ENCODE data around the gene MYOCOS. TPM values are rescaled to one million over a fixed set of nuclear protein-coding genes. Genes with fewer than 3 reads are reported as not detected.

The MYOCOS gene
- total RNA-seq, 1 donor from 2014 or later: not detected

DNA sequence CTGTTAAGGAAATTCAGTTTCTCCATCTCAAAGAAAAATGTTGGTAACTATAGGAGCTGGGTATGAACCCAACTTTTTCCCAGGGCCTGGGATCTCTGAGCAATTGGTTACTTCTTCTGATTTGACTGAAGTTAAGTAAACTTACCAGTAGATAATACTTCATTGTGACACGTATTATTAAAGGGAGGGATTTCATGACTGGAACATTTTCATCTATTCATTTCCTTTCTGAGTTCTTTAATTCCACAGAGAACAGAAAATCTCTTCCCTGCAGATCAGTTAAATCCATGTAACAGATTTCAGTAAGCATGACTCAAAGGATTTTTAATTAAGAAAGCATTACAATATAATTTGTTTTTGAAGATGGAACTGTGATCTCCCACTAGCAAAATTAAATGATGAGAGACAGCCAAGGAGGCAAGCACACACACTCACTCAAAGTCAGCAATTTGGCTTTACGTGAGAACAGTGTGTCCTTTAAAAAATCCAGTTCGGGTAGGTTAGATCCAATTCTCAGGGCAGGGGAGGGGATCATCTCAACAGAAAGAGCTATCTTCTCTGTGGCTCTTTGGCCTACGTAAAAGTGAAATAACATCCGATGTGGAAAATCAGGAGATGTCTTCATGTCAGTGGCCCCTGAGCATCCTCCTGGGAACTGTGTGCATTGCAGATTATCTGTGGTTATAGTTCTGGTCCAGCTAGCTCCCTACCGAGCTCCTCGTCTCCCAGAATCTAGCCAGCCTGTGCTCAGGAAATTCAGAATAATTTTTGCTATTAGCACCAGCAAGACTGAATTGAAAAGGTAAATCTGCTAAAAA lies 41.2 kb downstream of the MYOCOS start:
- no peak for DNase-seq

DNA sequence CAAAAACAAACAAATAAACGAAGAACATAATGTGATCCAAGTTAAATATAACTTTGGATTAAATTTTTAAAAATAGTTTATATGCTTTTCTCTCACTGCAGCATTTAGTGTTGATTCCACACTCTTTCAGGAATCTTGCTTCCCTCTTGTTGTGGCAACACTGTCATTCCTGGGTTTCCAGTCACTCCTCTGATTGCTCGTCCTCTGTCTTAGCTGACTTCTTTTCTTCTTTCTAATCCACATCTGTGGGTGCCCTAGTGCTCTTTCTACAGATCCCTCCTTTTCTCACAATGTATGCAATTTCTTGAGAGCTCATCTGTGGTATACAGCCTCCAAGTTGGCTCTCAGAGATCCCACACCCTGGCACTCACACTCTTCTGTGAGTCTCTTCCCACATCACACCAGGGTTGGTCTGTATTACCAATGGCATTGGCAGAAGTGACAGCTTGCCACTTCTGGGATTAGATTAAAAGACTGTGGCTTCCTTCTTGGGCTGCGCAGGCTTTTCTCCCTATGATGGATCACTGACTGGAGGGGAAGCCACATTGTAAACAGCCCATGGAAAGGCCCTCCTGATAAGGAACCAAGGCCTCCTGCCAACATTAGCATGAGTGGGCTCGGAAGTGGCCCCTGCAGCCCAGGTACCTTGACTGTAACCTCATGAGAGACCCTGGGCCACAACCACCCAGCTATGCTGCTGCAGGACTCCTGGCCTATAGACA lies 42.0 kb downstream of the MYOCOS start:
- DNase-seq: no peak

DNA sequence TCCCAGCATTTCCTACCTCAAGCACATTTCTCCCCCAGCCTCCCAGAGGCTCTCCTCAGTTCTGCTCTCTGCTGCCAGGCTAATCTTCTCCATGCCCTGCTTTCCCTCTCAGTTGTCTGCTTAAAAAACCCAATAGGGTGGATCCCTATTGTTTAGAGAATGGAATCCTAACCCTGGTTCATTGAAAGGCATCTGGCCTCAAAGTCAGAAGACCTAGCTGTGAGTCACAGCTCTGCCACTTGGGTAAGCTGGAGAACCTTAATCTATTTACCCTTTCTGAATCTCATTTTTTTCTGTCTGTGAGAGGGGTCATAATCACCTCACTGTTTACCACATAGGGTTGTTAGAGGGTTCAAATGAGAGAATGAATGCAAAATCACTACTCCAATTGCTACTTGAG lies 42.9 kb downstream of the MYOCOS start:
- no peak for DNase-seq

- no peak for DNase-seq
These were observed 44.2 kb downstream of the MYOCOS start for GRCh38 chr1:171666114-171666769.

GRCh38 chr1:171668372-171668771 lies 46.3 kb downstream of the MYOCOS start:
- no peak for DNase-seq

- no peak for DNase-seq
These were observed 48.7 kb downstream of the MYOCOS start for GRCh38 chr1:171670739-171671138.

- peak; percentile 71 for DNase-seq
These were observed 52.7 kb downstream of the MYOCOS start for GRCh38 chr1:171674431-171675405.

Other genes starting within 250 kb of the MYOCOS start
- 64.6 TPM for gene PRRC2C, start 136.7 kb upstream of the MYOCOS start, total RNA-seq
- 0.30 TPM for gene MYOC, start 30.4 kb downstream of the MYOCOS start, total RNA-seq
- gene VAMP4, start 119.8 kb downstream of the MYOCOS start, total RNA-seq: 13.1 TPM
- gene METTL13, start 159.4 kb downstream of the MYOCOS start, total RNA-seq: 14.9 TPM
- 5.2 TPM for gene DNM3, start 219.3 kb downstream of the MYOCOS start, total RNA-seq

All from skin of body (tissue), 2 donors.